ENCODE measurements around the gene FAM184B. TPM values are rescaled to one million over a fixed set of nuclear protein-coding genes. Genes with fewer than 3 reads are reported as not detected.
A peak's percentile ranks its signal among the peaks of the same experiment; 100 is the strongest.

The FAM184B gene
- total RNA-seq, 4 donors from 2014 or later, result 0.11 to 0.53 (median 0.49) TPM; not detected in 1

DNA sequence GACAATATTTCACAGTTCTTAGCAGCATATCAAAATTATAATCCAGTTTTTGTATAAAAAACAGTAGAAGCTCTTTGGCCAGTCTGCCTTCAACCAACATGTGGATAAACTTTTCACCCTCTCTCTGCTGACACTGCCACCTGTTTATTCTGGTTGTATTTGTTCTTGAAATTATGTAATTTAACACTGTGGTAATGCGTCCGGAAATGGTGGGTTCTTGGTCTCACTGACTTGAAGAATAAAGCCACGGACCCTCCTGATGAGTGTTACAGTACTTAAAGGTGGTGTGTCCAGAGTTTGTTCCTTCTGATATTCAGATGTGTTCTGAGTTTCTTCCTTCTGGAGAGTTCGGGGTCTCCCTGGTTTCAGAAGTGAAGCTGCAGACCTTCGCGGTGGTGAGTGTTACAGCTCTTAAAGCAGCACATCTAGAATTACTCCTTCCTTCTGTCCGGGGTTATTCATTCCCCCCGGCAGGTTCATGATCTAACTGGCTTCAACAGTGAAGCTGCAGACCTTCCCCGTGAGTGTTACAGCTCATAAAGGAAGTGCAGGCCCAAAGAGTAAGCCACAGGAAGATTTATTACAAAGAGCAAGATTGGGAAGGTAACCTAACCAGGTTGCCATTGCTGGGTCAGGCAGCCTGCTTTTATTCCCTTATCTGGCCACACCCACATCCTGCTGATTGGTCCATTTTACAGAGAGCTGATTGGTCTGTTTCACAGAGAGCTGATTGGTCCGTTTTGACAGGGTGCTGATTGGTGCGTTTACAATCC, 15.7 kb downstream of the FAM184B start:
- Histone ChIP-seq H3K4me3 (no peak overlapping the region), H3K36me3 (no peaks in the 10 kb centered on the region), H3K27ac (no peak overlapping the region), H3K9me3 (no peaks in the 10 kb centered on the region), H3K27me3 (no peaks in the 10 kb centered on the region), H3K4me1 (peaks cover 10 to 25% of the 10 kb centered on the region in 2 donors)
- intact Hi-C loops (cut with DNase I; ENCODE audit: low total_unique reads), result no loop called here
- no peak for DNase-seq
- TF ChIP-seq POLR2A (IDR thresholded peaks at IDR 0.05), result no peak
- TF ChIP-seq, protein P1, sequence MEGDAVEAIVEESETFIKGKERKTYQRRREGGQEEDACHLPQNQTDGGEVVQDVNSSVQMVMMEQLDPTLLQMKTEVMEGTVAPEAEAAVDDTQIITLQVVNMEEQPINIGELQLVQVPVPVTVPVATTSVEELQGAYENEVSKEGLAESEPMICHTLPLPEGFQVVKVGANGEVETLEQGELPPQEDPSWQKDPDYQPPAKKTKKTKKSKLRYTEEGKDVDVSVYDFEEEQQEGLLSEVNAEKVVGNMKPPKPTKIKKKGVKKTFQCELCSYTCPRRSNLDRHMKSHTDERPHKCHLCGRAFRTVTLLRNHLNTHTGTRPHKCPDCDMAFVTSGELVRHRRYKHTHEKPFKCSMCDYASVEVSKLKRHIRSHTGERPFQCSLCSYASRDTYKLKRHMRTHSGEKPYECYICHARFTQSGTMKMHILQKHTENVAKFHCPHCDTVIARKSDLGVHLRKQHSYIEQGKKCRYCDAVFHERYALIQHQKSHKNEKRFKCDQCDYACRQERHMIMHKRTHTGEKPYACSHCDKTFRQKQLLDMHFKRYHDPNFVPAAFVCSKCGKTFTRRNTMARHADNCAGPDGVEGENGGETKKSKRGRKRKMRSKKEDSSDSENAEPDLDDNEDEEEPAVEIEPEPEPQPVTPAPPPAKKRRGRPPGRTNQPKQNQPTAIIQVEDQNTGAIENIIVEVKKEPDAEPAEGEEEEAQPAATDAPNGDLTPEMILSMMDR (IDR thresholded peaks at IDR 0.05 in 4 of 5, conservative IDR thresholded peaks at IDR 0.05 in 1 of 5), result no peak
- in situ Hi-C loops (cut with MboI; ENCODE audit: low sequenced_read_pairs in 4 of 4), result no loop called here
- no peak for ATAC-seq

- in situ Hi-C loops (cut with MboI; ENCODE audit: low sequenced_read_pairs in 4 of 4), result no loop called here
- Histone ChIP-seq H3K27ac (peak overlapping the region; percentile 54 to 71 (median 62)), H3K9me3 (no peaks in the 10 kb centered on the region), H3K36me3 (no peaks in the 10 kb centered on the region), H3K4me3 (no peak overlapping the region), H3K4me1 (peaks cover 10 to 16% of the 10 kb centered on the region in 2 donors), H3K27me3 (no peaks in the 10 kb centered on the region)
- no peak for DNase-seq
- intact Hi-C loops (cut with DNase I; ENCODE audit: low total_unique reads), result loop anchor here (5.0 kb wide), 1 partner anchor 43 kb away; no protein-coding TSS in a partner anchor
- TF ChIP-seq, protein P1 (IDR thresholded peaks at IDR 0.05 in 4 of 5, conservative IDR thresholded peaks at IDR 0.05 in 1 of 5), result no peak
- no peak for TF ChIP-seq POLR2A (IDR thresholded peaks at IDR 0.05)
- no peak for ATAC-seq
Observed at GRCh38 chr4:17763931-17764330, 17.5 kb downstream of the FAM184B start.

GRCh38 chr4:17763416-17763815, 18.0 kb downstream of the FAM184B start:
- intact Hi-C loops (cut with DNase I; ENCODE audit: low total_unique reads) (loop anchor here (5.0 kb wide), 1 partner anchor 44 kb away; no protein-coding TSS in a partner anchor), in situ Hi-C loops (cut with MboI; ENCODE audit: low sequenced_read_pairs in 4 of 4) (no loop called here)
- no peak overlapping the region for H3K4me3 ChIP-seq
- H3K36me3 ChIP-seq, result no peaks in the 10 kb centered on the region
- TF ChIP-seq, protein P1 (IDR thresholded peaks at IDR 0.05 in 4 of 5, conservative IDR thresholded peaks at IDR 0.05 in 1 of 5), result no peak
- no peak for TF ChIP-seq POLR2A (IDR thresholded peaks at IDR 0.05)
- peak in 1 of 2 donors; percentile 55 for DNase-seq
- H3K9me3 ChIP-seq, result no peaks in the 10 kb centered on the region
- peak overlapping the region; percentile 54 to 71 (median 62) for H3K27ac ChIP-seq
- H3K27me3 ChIP-seq, result no peaks in the 10 kb centered on the region
- peaks cover 10 to 16% of the 10 kb centered on the region in 2 donors for H3K4me1 ChIP-seq
- peak; percentile 39 to 82 for ATAC-seq

DNA sequence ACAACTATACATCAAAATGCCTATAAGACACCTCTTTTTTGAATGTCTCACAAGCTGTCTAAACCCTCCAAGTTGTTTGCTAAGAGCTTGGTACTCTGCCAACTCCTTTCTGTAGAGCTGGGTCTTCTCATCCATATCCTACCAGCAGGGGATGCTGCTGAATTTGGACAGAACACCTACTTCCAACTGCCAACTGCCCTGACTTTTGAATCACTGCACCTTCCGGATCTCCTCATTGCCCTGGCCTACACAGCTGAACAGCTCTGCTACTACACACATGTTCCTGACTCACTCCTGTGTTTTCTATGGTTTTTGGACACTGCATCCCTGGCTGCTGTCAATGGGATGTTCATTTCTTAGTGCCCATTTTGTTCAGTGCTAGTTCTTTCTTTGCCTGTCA, 18.7 kb downstream of the FAM184B start:
- Histone ChIP-seq H3K4me1 (peaks cover 10 to 16% of the 10 kb centered on the region in 2 donors), H3K36me3 (no peaks in the 10 kb centered on the region), H3K9me3 (no peaks in the 10 kb centered on the region), H3K4me3 (no peak overlapping the region), H3K27ac (peak overlapping the region; percentile 54 to 71 (median 62)), H3K27me3 (no peaks in the 10 kb centered on the region)
- peak in 1 of 2 donors; percentile 48 for DNase-seq
- TF ChIP-seq POLR2A (IDR thresholded peaks at IDR 0.05), result no peak
- TF ChIP-seq, protein P1 (IDR thresholded peaks at IDR 0.05 in 4 of 5, conservative IDR thresholded peaks at IDR 0.05 in 1 of 5), result peak in 4 of 5 experiments; percentile 23 to 48 (median 26)
- peak; percentile 72 for ATAC-seq
- intact Hi-C loops (cut with DNase I; ENCODE audit: low total_unique reads) (loop anchor here (5.0 kb wide), 1 partner anchor 45 kb away; no protein-coding TSS in a partner anchor), in situ Hi-C loops (cut with MboI; ENCODE audit: low sequenced_read_pairs in 4 of 4) (no loop called here)

Data from gastrocnemius medialis (tissue), 4 donors.